HG03432 (cell line): ENCODE data around the gene ATG5.
A peak's percentile ranks its signal among the peaks of the same experiment; 100 is the strongest.
"Not testable (repeated sequence)": the region's sequence is repeated elsewhere in the genome, so short reads cannot be mapped to it uniquely, and the experiment has no call there.

ENCODE experiments used
- ATAC-seq: cut with Tn5 transposase; IDR thresholded peaks from one replicate; pipeline ENCODE4 v1.9.1; 2021; ENCODE audit warnings: mild to moderate bottlenecking, moderate library complexity; ENCODE audit not compliant: unreplicated experiment

The ATG5 gene

DNA sequence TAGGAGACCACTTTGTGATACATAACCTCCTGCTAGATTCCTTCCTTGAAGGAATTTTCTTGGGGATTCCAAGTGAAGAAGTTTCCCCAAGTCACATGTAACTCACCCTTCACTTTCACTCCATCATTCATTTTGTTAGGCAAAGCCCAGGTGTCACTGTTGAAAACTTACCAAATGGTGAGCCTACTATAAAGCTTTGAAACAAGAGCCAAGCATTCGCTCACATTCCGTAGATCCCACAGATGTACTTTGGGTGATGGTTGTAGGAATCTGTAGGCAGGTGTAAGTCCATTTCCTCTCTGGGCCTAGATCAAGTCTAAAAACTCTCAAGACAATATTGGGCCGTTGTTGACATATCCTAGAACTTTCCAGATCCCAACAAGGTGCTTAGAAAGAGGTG is 165.4 kb downstream of the ATG5 start:
- ATAC-seq = no peak

- ATAC-seq = no peak
Observed at GRCh38 chr6:106159531-106159940, 166.0 kb downstream of the ATG5 start.

DNA sequence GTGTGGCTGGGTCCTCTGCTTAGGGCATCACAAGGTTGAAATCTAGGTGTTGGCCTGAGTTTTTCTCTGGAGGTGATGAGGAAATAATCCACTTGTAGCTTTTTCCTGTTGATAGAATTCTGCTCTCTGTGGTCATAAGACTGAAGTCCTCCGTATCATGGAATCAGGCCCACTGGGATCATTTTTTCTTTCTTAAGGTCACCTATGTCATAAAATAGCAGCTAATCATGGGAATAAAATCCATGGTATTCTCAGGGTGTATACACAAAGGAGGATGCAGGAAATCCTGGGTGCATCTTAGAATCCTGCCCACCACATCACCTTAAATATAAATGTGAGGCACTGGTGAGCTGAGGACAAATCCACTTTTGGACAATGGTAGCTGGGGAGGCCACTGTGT is 166.7 kb downstream of the ATG5 start:
- ATAC-seq = no peak

DNA sequence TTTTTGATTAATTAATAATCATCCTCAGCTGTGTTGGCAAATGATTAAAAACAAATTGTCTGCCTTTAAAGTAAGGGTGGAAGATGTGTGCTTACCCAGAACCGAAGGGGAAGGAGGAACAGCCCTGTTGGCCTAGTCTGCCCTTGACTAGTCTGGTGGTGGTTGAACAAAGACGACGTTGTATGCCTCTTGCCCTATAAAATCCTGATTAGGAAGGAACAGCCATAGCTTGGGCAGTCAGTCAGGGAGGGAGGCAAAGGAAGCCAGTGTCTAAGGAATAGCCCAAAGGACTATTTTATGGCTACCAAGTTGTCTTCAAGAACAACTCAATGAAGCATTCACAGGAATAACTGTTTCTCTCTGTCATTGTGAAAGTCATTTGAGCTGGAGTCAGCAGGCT is 168.7 kb downstream of the ATG5 start:
- ATAC-seq = no peak

DNA sequence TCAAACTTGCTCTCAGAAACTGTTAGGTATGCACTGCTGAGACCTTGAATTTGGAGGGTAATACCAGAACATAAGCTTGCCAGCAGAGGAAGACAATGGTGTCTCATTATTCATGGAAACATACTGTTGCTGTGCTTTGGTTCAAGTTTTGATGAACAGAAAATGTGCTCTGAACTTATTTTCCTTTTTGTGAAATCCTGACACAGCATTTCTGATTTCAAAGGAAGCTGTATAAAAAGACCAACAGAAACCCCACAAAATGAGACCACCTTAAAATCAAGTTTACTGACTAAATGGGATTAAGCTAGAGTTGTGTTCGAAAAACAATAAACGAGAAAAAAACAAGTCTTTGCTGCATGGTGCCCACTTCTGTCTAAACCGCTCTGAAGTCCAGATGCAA is 169.1 kb downstream of the ATG5 start:
- ATAC-seq = no peak

DNA sequence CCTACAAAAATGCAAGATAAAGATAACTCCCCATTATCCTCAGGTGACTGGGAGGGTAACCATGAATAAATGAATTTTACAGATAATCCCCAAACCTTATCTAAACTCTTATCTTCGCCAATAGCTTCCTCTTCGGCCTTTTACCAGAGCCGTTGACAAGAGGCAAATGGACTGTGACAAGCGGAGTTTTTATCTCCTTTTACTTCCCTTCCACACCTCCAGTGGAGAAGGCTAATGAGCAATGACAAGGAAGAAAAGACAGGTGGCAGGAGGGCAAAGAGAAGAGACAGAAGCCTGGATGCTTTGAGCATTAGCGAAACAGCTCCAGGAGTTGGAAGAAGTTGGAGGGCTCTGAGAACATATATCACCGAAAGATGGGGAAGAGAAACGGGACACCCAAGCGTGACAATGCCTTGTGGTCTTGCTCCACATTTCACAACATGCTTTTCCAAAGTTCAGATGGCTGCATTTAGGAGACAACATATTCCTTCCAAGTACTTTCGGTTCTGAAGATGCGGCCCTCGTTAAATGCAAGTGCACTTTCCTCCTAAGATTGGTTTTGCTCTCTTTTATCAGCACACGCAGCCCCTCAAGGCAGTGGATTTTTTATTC is 170.2 kb downstream of the ATG5 start:
- no peak for ATAC-seq

- no peak for ATAC-seq
Observed at GRCh38 chr6:106154326-106154725, 171.2 kb downstream of the ATG5 start.

GRCh38 chr6:106152952-106153351 is 172.6 kb downstream of the ATG5 start:
- no peak for ATAC-seq

DNA sequence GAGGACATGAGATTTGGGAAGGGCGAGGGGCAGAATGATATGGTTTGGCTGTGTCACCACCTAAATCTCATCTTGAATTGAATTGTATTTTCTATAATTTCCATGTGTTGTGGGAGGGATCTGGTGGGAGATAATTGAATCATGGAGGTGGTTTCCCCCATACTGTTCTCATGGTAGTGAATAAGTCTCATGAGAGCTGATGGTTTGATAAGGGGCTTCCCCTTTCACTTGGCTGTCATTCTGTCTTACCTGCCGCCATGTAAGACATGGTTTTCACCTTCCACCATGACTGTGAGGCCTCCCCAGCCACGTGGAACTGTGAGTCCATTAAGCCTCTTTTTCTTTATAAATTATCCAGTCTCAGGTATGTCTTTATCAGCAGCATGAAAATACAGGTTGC is 173.1 kb downstream of the ATG5 start:
- not testable (repeated sequence) for ATAC-seq

- no peak for ATAC-seq
Observed at GRCh38 chr6:106149472-106150069, 176.0 kb downstream of the ATG5 start.

GRCh38 chr6:106147476-106147875 is 178.1 kb downstream of the ATG5 start:
- ATAC-seq = no peak

DNA sequence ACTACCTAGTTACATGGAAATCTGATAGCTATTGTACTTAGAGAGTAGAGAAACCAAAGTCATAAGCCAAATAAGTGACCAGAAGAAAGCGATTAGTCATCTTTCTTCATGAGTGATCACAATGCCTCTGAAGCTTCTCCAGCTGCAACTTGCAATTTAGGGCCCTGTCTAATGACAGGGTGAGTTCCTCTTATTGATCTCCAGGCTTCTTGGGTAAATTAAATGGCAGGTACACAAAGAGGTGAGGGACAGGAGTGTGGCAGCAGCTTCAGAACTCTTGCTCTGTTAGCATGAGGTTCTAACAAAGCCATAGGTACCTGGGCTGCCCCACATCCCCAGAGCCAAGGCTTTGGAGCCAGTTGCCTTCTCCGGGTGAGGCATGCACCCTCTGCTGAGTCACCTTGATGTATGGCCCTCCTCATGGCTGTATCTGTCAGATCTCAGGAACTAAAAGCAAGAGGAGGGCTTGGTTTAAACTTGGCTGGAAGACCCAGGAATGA is 178.7 kb downstream of the ATG5 start:
- ATAC-seq = peak; percentile 44

- ATAC-seq = peak; percentile 42
Observed at GRCh38 chr6:106145741-106146227, 179.8 kb downstream of the ATG5 start.

DNA sequence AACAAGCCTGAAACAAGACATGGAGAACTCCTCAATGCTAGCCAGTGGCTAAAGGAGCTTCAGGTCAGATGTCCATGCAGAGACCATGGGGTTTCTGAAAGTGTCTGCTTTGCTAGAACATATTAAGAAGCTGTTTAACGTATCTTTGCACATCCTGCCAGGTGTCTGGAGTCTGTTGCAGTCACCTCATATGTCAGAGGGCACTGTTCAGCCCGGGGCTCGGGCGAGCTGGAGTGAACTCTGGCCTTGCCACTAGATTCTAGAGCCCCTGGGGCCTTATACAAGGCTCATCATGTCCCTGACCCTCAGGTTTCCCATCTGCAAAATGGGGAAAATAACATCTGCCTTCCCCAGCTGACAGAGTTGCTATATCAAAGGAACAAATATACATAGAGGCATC is 180.4 kb downstream of the ATG5 start:
- ATAC-seq = no peak

DNA sequence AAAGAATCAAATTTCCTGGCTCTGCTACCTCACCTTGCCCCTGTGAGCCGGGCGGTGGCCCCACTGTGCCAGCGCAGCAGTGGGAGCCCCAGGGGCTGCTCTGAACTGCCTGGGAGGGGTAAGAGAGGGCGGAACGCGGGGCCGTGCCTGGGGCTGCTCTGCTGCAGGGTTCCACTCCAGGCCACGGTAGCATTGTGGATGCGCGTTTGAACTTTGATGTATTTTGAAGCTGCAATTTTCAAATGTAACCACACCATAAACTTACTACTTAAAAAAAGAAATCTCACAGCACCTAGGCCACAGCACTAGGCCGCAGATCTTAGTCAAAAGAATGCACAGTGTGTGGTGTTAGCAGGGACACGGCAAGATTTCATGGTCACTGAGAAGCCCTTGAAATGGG is 181.9 kb downstream of the ATG5 start:
- no peak for ATAC-seq

GRCh38 chr6:106142876-106143431 is 182.6 kb downstream of the ATG5 start:
- ATAC-seq = no peak

DNA sequence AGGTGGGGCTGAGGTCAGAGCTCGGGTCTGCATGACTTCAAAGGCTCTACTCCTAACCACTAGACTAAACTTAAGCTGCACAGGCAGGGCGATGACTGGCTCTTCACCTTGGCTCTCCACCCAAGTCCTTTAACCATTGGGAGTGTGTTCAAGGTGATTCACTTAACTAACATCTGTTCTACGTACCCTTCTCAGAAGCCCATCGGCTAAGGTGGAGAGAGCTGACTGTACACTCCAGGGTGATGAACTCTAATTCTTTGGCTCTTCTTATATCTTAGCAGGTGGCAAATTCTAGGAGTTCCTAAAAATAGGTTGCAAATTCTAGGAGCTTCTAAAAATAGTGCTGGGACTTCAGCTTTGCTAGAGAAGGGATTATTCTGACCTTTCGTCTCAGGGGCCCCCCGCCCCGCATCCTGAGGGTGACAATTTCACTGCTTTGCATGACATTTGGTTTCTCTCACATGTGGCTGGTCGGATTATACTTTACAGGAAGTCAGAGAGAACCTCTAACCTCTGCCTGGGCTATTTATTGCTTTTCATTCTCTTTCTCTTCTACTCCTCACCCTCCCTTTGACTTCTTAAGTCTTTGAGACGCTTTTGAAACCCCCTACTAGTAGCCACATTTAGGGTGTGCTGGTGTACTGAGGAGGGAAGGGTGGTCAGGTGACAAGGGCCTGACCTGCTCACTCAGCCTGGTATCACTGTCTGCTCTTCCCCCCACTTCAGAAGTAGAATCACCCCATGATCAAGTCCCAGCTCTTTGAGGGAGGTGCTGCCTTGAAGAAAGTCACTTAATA is 183.9 kb downstream of the ATG5 start:
- peak; percentile 86 for ATAC-seq

GRCh38 chr6:106138151-106138550 is 187.4 kb downstream of the ATG5 start:
- no peak for ATAC-seq

GRCh38 chr6:106136845-106137244 is 188.7 kb downstream of the ATG5 start:
- ATAC-seq = no peak

DNA sequence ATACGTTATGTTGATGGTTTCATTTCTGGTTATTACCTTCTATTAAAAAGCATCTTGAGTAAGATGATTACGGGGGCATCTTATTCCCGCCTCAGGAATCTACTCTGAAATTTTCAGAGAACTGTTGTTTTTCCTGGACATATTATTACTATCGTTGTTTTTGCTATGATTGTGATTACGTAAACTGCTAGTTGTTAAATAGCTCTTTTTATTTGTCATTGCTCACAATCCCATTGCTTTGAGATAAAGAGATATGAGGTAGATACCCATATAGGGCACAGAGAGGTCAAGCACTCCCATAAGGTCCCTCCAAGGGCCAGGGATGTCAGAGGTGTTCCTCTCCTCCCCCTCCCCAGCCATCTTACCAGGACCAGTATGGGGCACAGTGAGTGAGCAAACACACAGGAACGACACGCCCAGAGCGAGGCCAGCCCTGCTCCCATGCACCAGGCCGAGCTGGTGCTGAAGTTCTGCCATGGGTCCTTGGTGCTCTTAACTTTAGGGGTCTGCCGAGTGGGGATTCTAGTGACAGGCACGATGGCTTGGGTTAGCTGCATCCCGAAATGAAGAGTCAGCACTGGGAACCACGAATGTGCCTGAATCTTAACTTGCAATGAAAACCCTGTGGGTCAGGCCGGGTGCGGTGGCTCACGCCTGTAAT is 189.5 kb downstream of the ATG5 start:
- ATAC-seq = no peak
